ENCODE results near the gene AOX1. TPM values are rescaled to one million over a fixed set of nuclear protein-coding genes. Genes with fewer than 3 reads are reported as not detected.

Gene AOX1
- total and polyA plus RNA-seq, 2 of the 8 experiments (the other 6 are each of a cell fraction or from before 2014, with no cell fraction given): 5.6 to 8.3 TPM

DNA sequence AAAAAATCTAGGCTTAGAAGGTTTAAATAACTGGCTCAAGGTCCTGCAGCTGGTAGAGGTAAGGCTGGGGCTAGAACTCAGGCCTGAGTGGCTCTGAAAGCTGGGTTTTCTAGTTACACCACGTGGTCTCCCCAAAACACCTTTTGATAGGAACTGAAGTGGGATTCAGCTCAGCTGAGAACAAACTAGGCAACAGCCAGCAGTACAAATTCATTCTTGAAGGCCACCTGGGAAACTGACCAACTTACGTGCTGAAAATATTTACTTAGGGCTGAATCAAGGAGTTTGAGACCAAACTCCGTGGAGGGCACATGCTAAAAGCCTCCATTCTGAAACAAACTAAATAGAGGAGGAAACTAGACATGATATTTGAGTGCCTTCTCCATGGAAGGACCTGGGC is 67.2 kb downstream of the AOX1 start (continued):
- TF ChIP-seq EGR1 (IDR thresholded peaks at IDR 0.05; ENCODE audit: borderline replicate concordance, low read depth, low read length) (no peak), NRF1 (IDR thresholded peaks at IDR 0.05; ENCODE audit: low read depth, low read length) (no peak), CBX5 (IDR thresholded peaks at IDR 0.05; ENCODE audit: low read depth, low read length) (no peak), TBP (IDR thresholded peaks at IDR 0.05; ENCODE audit: low read depth, low read length) (no peak), SP1 (IDR thresholded peaks at IDR 0.05; ENCODE audit: low read depth, low read length) (no peak), SP4 (IDR thresholded peaks at IDR 0.05; ENCODE audit: low read length) (no peak)
